Lung (tissue), 12 donors: ENCODE measurements around the gene DNAJC4. TPM values are rescaled to one million over a fixed set of nuclear protein-coding genes. Genes with fewer than 3 reads are reported as not detected.

Source experiments
- ATAC-seq: fragments of 200-7000 bp; cut with Tn5 transposase; one replicate; pipeline ENCODE4 v1.9.1; 2020; ENCODE audit warnings: moderate number of reproducible peaks; ENCODE audit not compliant: insufficient read depth, low FRiP score
- DNase-seq, 3 donors: peaks; one replicate each; pipeline ENCODE4 v3.0.0-alpha.2; 2013 to 2017
- H3K27ac ChIP-seq, 2 donors: one replicate each; pipeline ENCODE4 v1.5.1; 2013; ENCODE audit warnings: mild to moderate bottlenecking in 2 of 2, moderate library complexity in 2 of 2, control low read depth in 1 of 2, inconsistent platforms in 1 of 2, low read depth in 1 of 2, low read length in 1 of 2
- H3K27me3 ChIP-seq, 3 donors: one replicate each; pipeline ENCODE4 v1.5.1; 2013; ENCODE audit warnings: low read length in 2 of 3; ENCODE audit not compliant: control insufficient read depth in 3 of 3, insufficient read depth in 3 of 3
- H3K36me3 ChIP-seq, 4 donors: one replicate each; pipeline ENCODE4 v1.5.1; 2013; ENCODE audit warnings: low read length in 4 of 4, mild to moderate bottlenecking in 1 of 4, moderate library complexity in 1 of 4; ENCODE audit not compliant: control insufficient read depth in 4 of 4, insufficient read depth in 4 of 4
- H3K4me1 ChIP-seq, 5 donors: one replicate each; pipeline ENCODE4 v1.5.1; 2013; ENCODE audit warnings: low read length in 5 of 5, mild to moderate bottlenecking in 2 of 5, moderate library complexity in 1 of 5; ENCODE audit not compliant: control insufficient read depth in 5 of 5, insufficient read depth in 5 of 5
- H3K4me3 ChIP-seq: one replicate; pipeline ENCODE4 v1.5.1; 2013; ENCODE audit warnings: mild to moderate bottlenecking, control low read depth, moderate library complexity
- H3K9ac ChIP-seq, 2 donors: one replicate each; pipeline ENCODE4 v1.5.1; 2013; ENCODE audit warnings: low read length in 2 of 2, control low read depth in 1 of 2; ENCODE audit not compliant: insufficient read depth in 1 of 2
- H3K9me3 ChIP-seq, 4 donors: one replicate each; pipeline ENCODE4 v1.5.1; 2013; ENCODE audit warnings: low read length in 3 of 4, mild to moderate bottlenecking in 1 of 4, moderate library complexity in 1 of 4; ENCODE audit not compliant: control insufficient read depth in 4 of 4, insufficient read depth in 3 of 4
- CTCF ChIP-seq: IDR thresholded peaks from 2 replicates; pipeline ENCODE4 v1.5.1; 2012; ENCODE audit warnings: mild to moderate bottlenecking; ENCODE audit errors: control extremely low read depth, extremely low read depth
- WGBS, 2 donors: extraction: QIAGEN DNeasy Blood & Tissue Kit; methylation state at CpG; one replicate each; pipeline ENCODE4 v1.1.7; 2013; 5-methylcytosine and 5-hydroxymethylcytosine counted together
- polyA plus RNA-seq, 2 donors: library from polyadenylated mRNA; stranded (reverse); fragments of 200-250 nt; gene quantifications; one replicate each; pipeline ENCODE4 v1.2.1, GENCODE V29; 2013
- total RNA-seq, 2 donors: library from RNA; depleted of rRNA in 1 of 2; stranded (reverse); fragments of >200 nt in 1 of 2; gene quantifications; one replicate each; pipeline ENCODE4 v1.2.1, GENCODE V29; 2014 to 2021
- donor health status: control.
- donor health status: control.
- donor health status: Bipolar disorder and iron deficiency.
- donor health status: healthy.
- donor health status: DM: yes; HTN: yes; CAD: no.

DNAJC4 gene
- total and polyA plus RNA-seq, 4 donors: 22.7 to 58.4 (median 34.4) TPM

- no peak for DNase-seq
- no peaks in the 10 kb centered on the region for H3K27me3 ChIP-seq
- ATAC-seq: no peak
- TF ChIP-seq CTCF: no peak
- H3K36me3 ChIP-seq: peaks cover 52 to 68% (median 64%) of the 10 kb centered on the region in 4 donors
- H3K27ac ChIP-seq: no peak overlapping the region
- H3K4me1 ChIP-seq: no peaks in the 10 kb centered on the region
- no peak overlapping the region for H3K4me3 ChIP-seq
- no peaks in the 10 kb centered on the region for H3K9me3 ChIP-seq
- H3K9ac ChIP-seq: no peak overlapping the region
- WGBS, 2 donors: 80 to 89% methylated on average over 2 of the region's 2 CpGs
Measured at GRCh38 chr11:64198511-64198910, 31.8 kb upstream of the DNAJC4 start.

DNA sequence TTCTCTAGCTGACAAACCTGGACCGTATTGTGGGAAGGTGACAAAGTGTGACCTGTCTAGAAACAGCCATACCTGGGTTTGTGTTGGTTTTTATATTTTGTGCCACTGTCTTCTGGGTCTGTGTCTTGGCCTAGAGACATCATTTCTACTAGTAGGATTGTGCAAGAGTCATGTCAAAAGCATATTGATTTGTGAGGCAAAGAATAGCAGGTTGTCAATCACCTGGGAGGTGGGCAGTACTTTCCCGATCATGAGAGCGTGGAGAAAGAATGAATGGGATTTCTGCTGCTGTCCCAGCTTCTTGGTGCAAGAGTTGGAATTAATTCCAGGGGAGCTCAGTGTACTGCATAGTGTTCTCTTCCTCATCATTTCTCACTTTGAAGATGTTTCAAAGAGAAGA is 28.8 kb upstream of the DNAJC4 start:
- Histone ChIP-seq H3K9me3 (no peaks in the 10 kb centered on the region), H3K9ac (no peak overlapping the region), H3K27ac (no peak overlapping the region), H3K27me3 (no peaks in the 10 kb centered on the region), H3K4me3 (no peak overlapping the region), H3K4me1 (peaks cover 0 to 5% (median 0%) of the 10 kb centered on the region in 5 donors), H3K36me3 (peaks cover 32 to 50% (median 46%) of the 10 kb centered on the region in 4 donors)
- no peak for TF ChIP-seq CTCF
- ATAC-seq (no peak), DNase-seq (no peak)
- 82 to 91% methylated on average over 3 of the region's 3 CpGs for WGBS, 2 donors

- TF ChIP-seq CTCF: no peak
- Histone ChIP-seq H3K27me3 (no peaks in the 10 kb centered on the region), H3K4me3 (no peak overlapping the region), H3K4me1 (peaks cover 0 to 15% (median 0%) of the 10 kb centered on the region in 5 donors), H3K9ac (no peak overlapping the region), H3K27ac (no peak overlapping the region), H3K9me3 (no peaks in the 10 kb centered on the region), H3K36me3 (peaks cover 21 to 42% (median 36%) of the 10 kb centered on the region in 4 donors)
- DNase-seq: no peak
- WGBS, 2 donors: 93 to 94% methylated on average over 9 of the region's 9 CpGs
- ATAC-seq: no peak
Measured at GRCh38 chr11:64202992-64203391, 27.4 kb upstream of the DNAJC4 start.

GRCh38 chr11:64203421-64204079 is 26.8 kb upstream of the DNAJC4 start:
- ATAC-seq: no peak
- no peak for TF ChIP-seq CTCF
- Histone ChIP-seq H3K4me1 (peaks cover 0 to 21% (median 0%) of the 10 kb centered on the region in 5 donors), H3K9ac (no peak overlapping the region), H3K27ac (no peak overlapping the region), H3K36me3 (peaks cover 21 to 42% (median 32%) of the 10 kb centered on the region in 4 donors), H3K4me3 (no peak overlapping the region), H3K9me3 (no peaks in the 10 kb centered on the region), H3K27me3 (no peaks in the 10 kb centered on the region)
- DNase-seq: no peak
- 91 to 96% methylated on average over 27 of the region's 27 CpGs for WGBS, 2 donors
